PC-3 (cell line): Measurements from ENCODE around the gene TBX15. TPM values are rescaled to one million over a fixed set of nuclear protein-coding genes. Genes with fewer than 3 reads are reported as not detected.

Source experiments
- ATAC-seq: fragments of 200-7000 bp; cut with Tn5 transposase; 2 replicates; pipeline ENCODE4 v1.9.1; 2020; ENCODE audit warnings: mild to moderate bottlenecking, moderate library complexity
- BruUV-seq: library from RNA; stranded (reverse); fragments of 400-500 nt; replicated peaks from 2 replicates; lab custom pipeline; 2021; lab: Mats Ljungman, UMichigan
- CTCF ChIA-PET: fragments of 300-600 bp; sonication (Branson Sonifier 250); formaldehyde crosslinking; loops from one replicate; lab custom pipeline; 2022; ENCODE audit warnings: antibody characterized with exemption; lab: Charles Lee
- POLR2A ChIA-PET: fragments of 300-600 bp; sonication (Branson Sonifier 250); formaldehyde crosslinking; loops from one replicate; lab custom pipeline; 2022; ENCODE audit warnings: antibody characterized with exemption; ENCODE audit not compliant: unreplicated experiment; lab: Charles Lee
- DNase-seq: peaks from one replicate; pipeline ENCODE4 v3.0.0-alpha.2; 2015
- H2AFZ ChIP-seq: fragments of 300-600 bp; sonication (generic); 2 replicates; pipeline ENCODE4 v1.6.0; 2016; ENCODE audit warnings: antibody characterized with exemption, low read length
- H3F3A ChIP-seq: fragments of 300-600 bp; sonication (generic); one replicate; pipeline ENCODE4 v1.6.0; 2017; ENCODE audit warnings: antibody characterized with exemption, low read length, control low read depth, mild to moderate bottlenecking; ENCODE audit not compliant: unreplicated experiment
- H3K27ac ChIP-seq: fragments of 300-600 bp; sonication (generic); 2 replicates; pipeline ENCODE4 v1.5.1; 2016; ENCODE audit warnings: mild to moderate bottlenecking, low read length
- H3K27me3 ChIP-seq: fragments of 300-600 bp; sonication (generic); 2 replicates; pipeline ENCODE4 v1.6.1; 2016; ENCODE audit warnings: low read length, mixed read lengths
- H3K36me3 ChIP-seq: fragments of 300-600 bp; sonication (generic); 2 replicates; pipeline ENCODE4 v1.6.1; 2016; ENCODE audit warnings: low read depth, mixed run types, low read length, mixed read lengths
- H3K4me1 ChIP-seq: fragments of 300-600 bp; sonication (generic); 2 replicates; pipeline ENCODE4 v1.5.1; 2016; ENCODE audit warnings: low read length; ENCODE audit not compliant: insufficient read depth
- H3K4me2 ChIP-seq: fragments of 300-600 bp; sonication (generic); 2 replicates; pipeline ENCODE4 v1.6.0; 2016; ENCODE audit warnings: low read length
- H3K4me3 ChIP-seq: fragments of 300-600 bp; sonication (generic); 2 replicates; pipeline ENCODE4 v1.5.1; 2016; ENCODE audit warnings: mild to moderate bottlenecking, low read length, mixed read lengths
- H3K79me2 ChIP-seq: fragments of 300-600 bp; sonication (generic); 2 replicates; pipeline ENCODE4 v1.6.1; 2017; ENCODE audit warnings: low read length, mixed read lengths
- H3K9ac ChIP-seq: fragments of 300-600 bp; sonication (generic); 2 replicates; pipeline ENCODE4 v1.6.0; 2016; ENCODE audit warnings: mild to moderate bottlenecking, low read length
- H3K9me2 ChIP-seq: fragments of 300-600 bp; sonication (generic); replicated peaks from 2 replicates; pipeline ENCODE4 v1.6.1; 2016; ENCODE audit warnings: mixed run types, low read length, mixed read lengths
- H3K9me3 ChIP-seq: fragments of 300-600 bp; sonication (generic); 2 replicates; pipeline ENCODE4 v1.6.1; 2016; ENCODE audit warnings: low read length, mixed read lengths
- H4K20me1 ChIP-seq: fragments of 300-600 bp; sonication (generic); 2 replicates; pipeline ENCODE4 v1.6.1; 2016; ENCODE audit warnings: low read length, mixed read lengths
- EZH2 ChIP-seq: fragments of 300-600 bp; sonication (generic); IDR thresholded peaks from one replicate; pipeline ENCODE4 v1.6.1; 2017; ENCODE audit warnings: antibody characterized with exemption, mild to moderate bottlenecking, low read length; ENCODE audit not compliant: unreplicated experiment
- EZH2phosphoT487 ChIP-seq: fragments of 300-600 bp; sonication (generic); IDR thresholded peaks from 2 replicates; pipeline ENCODE4 v1.6.1; 2018; ENCODE audit warnings: mild to moderate bottlenecking, antibody characterized with exemption, low read length, borderline replicate concordance
- intact Hi-C: fragments of 100-400 bp; cut with micrococcal nuclease; formaldehyde crosslinking; loops from 2 replicates; pipeline ENCODE4 v1.9.0; 2023
- total RNA-seq: library from RNA; depleted of rRNA; stranded (reverse); fragments of >200 nt; gene quantifications from 2 replicates; pipeline ENCODE4 v1.2.3, GENCODE V29; 2014
- TF ChIP-seq, protein P1 (sequence below): fragments of 300-600 bp; sonication (generic); conservative IDR thresholded peaks from 2 replicates; pipeline ENCODE4 v1.5.1; 2017; ENCODE audit warnings: antibody characterized with exemption, low read depth, mild to moderate bottlenecking, low read length

The TBX15 gene
- total RNA-seq, 1 experiment from 2014 or later: 0.58 TPM

DNA sequence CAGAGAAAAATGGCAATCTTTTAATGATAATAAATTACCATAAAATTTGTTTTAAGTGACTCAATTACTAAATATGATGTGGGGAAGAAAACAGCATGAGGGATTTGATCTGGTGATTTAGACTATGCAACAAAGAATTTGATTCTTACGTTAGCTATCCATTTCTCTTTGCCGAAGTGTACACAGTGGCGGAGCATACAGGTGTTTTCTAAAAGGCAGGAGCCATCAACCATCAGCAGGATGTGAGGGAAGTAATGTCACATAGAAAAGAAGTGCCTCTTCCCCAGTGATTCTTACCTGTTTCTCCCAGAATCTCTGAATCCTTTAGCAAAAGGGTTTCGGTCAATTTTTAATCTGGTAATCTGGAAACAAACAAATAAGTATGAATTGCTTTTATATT is 74.3 kb downstream of the TBX15 start:
- intact Hi-C loops: no loop called here
- Histone ChIP-seq H3K79me2 (no peaks in the 10 kb centered on the region), H2AFZ (no peak overlapping the region), H3K9me3 (no peaks in the 10 kb centered on the region), H3K9ac (peak overlapping the region; percentile 56), H4K20me1 (no peaks in the 10 kb centered on the region), H3K9me2 (0 out of 2 replicates have a peak, but pooled peaks cover 2% of the 10 kb centered on the region), H3K4me1 (peaks cover 25% of the 10 kb centered on the region), H3K27me3 (no peaks in the 10 kb centered on the region), H3K4me3 (no peak overlapping the region), H3K27ac (peak overlapping the region; percentile 84), H3K36me3 (no peaks in the 10 kb centered on the region), H3K4me2 (peak overlapping the region; percentile 51), H3F3A (no peaks in the 10 kb centered on the region)
- POLR2A ChIA-PET: interaction anchor here (0.7 kb wide), 1 partner anchor 29 kb away, joined by 3 read pairs; no protein-coding TSS in a partner anchor
- ATAC-seq (no peak), DNase-seq (no peak)
- TF ChIP-seq, protein P1, sequence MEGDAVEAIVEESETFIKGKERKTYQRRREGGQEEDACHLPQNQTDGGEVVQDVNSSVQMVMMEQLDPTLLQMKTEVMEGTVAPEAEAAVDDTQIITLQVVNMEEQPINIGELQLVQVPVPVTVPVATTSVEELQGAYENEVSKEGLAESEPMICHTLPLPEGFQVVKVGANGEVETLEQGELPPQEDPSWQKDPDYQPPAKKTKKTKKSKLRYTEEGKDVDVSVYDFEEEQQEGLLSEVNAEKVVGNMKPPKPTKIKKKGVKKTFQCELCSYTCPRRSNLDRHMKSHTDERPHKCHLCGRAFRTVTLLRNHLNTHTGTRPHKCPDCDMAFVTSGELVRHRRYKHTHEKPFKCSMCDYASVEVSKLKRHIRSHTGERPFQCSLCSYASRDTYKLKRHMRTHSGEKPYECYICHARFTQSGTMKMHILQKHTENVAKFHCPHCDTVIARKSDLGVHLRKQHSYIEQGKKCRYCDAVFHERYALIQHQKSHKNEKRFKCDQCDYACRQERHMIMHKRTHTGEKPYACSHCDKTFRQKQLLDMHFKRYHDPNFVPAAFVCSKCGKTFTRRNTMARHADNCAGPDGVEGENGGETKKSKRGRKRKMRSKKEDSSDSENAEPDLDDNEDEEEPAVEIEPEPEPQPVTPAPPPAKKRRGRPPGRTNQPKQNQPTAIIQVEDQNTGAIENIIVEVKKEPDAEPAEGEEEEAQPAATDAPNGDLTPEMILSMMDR: no peak
- TF ChIP-seq EZH2 (no peak), EZH2phosphoT487 (no peak)
- CTCF ChIA-PET: no interaction called here
- no TSS peak for BruUV-seq

DNA sequence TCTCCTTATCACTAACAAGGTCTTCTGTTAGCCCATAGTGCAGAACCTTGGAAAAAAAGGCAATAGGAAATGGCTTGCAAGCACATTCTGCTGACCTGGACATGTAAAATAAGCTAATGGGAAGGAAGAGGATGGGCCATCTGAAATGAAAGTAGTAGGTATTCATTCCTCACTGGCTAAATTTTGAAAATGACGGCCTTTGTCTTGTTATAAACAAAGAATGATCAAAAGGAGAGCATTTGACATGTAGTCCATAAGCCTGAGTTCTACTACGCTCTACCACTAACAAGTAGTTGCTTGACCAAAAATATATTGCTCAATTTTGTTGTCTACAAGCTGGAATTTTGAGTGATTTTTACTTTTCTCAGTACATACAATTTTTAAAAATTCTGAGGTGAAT is 75.6 kb downstream of the TBX15 start:
- Histone ChIP-seq H3K27me3 (no peaks in the 10 kb centered on the region), H3K9me2 (0 out of 2 replicates have a peak, but pooled peaks cover 2% of the 10 kb centered on the region), H3F3A (no peaks in the 10 kb centered on the region), H3K27ac (no peak overlapping the region), H4K20me1 (no peaks in the 10 kb centered on the region), H3K9ac (no peak overlapping the region), H3K79me2 (no peaks in the 10 kb centered on the region), H2AFZ (no peak overlapping the region), H3K4me3 (no peak overlapping the region), H3K36me3 (no peaks in the 10 kb centered on the region), H3K4me1 (peaks cover 25% of the 10 kb centered on the region), H3K4me2 (no peak overlapping the region), H3K9me3 (no peaks in the 10 kb centered on the region)
- ChIA-PET CTCF (no interaction called here), POLR2A (no interaction called here)
- DNase-seq (no peak), ATAC-seq (no peak)
- TF ChIP-seq, protein P1: no peak
- intact Hi-C loops: no loop called here
- no TSS peak for BruUV-seq

DNA sequence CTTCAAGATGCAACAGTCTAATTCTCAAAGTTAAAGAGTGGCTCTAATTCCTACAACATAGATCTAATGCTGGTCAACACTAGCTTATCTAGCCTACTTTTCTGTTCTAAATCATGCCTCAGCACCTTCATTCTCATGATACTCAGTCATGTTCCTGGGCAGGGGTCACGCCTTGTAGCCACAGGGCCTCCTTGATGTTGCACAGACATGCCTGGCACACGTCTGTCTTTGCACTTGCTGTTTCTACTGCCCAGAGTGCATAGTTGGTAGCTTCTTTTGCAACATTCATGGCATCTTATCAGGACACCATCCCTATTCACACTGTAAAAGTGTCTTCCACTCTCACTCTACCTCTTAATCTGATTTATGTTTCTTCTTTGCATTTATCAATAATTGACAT is 76.6 kb downstream of the TBX15 start:
- no TSS peak for BruUV-seq
- no peak for ATAC-seq
- TF ChIP-seq EZH2 (no peak), EZH2phosphoT487 (no peak)
- TF ChIP-seq, protein P1: no peak
- H3K9me2 ChIP-seq: 0 out of 2 replicates have a peak, but pooled peaks cover 2% of the 10 kb centered on the region
- no peaks in the 10 kb centered on the region for H3K79me2 ChIP-seq
- H3K4me1 ChIP-seq: peaks cover 25% of the 10 kb centered on the region
- ChIA-PET POLR2A (no interaction called here), CTCF (no interaction called here)
- H4K20me1 ChIP-seq: no peaks in the 10 kb centered on the region
- no peak overlapping the region for H3K27ac ChIP-seq
- no peaks in the 10 kb centered on the region for H3K9me3 ChIP-seq
- no peak overlapping the region for H2AFZ ChIP-seq
- H3F3A ChIP-seq: no peaks in the 10 kb centered on the region
- H3K4me3 ChIP-seq: no peak overlapping the region
- DNase-seq: no peak
- intact Hi-C loops: no loop called here
- no peak overlapping the region for H3K4me2 ChIP-seq
- no peaks in the 10 kb centered on the region for H3K27me3 ChIP-seq
- H3K36me3 ChIP-seq: no peaks in the 10 kb centered on the region
- no peak overlapping the region for H3K9ac ChIP-seq
